ENCODE data around the gene GPR15. TPM values are rescaled to one million over a fixed set of nuclear protein-coding genes. Genes with fewer than 3 reads are reported as not detected.

Gene GPR15
- total RNA-seq, 1 experiment from 2014 or later = not detected

- Mint-ChIP-seq H3K27me3 (ENCODE audit: low read depth) (no peaks in the 10 kb centered on the region), H3K4me3 (no peak overlapping the region), H3K9me3 (no peaks in the 10 kb centered on the region; a peak in 1 of 5 replicates), H3K27ac (no peak overlapping the region), H3K4me1 (peaks cover 0 to 2% of the 10 kb centered on the region in 2 experiments; a peak in 1 of 4 replicates), H3K36me3 (ENCODE audit: insufficient read depth in 1 of 3, low read depth in 3 of 3) (no peaks in the 10 kb centered on the region)
- H3K4me2 ChIP-seq (ENCODE audit: insufficient read depth, insufficient read length, low read length) = no peak overlapping the region
- no peak for DNase-seq
- WGBS (ENCODE audit: extremely low coverage, insufficient read length, low lambda C conversion rate) = no CpG with 5 or more reads among the region's 2 CpGs
- no peak overlapping the region for H2AFZ ChIP-seq (ENCODE audit: low read length)
- no peak overlapping the region for H2BK5ac ChIP-seq (ENCODE audit: insufficient read length, low read length)
- H3K18ac ChIP-seq (ENCODE audit: insufficient read length, low read depth, low read length) = no peak overlapping the region
- H3K4me1 ChIP-seq (ENCODE audit: insufficient read depth, low read length) = no peaks in the 10 kb centered on the region
- no peak overlapping the region for H3K9ac ChIP-seq (ENCODE audit: extremely low read depth, insufficient read length, low read length)
- no peaks in the 10 kb centered on the region for H3K79me1 ChIP-seq (ENCODE audit: insufficient read depth, low read depth, low read length, poor library complexity, severe bottlenecking)
- H3K27ac ChIP-seq (ENCODE audit: insufficient read length, low read depth, low read length) = no peak overlapping the region
- H2AK5ac ChIP-seq (ENCODE audit: insufficient read length, low read length) = no peak overlapping the region
- H3K14ac ChIP-seq (ENCODE audit: insufficient read depth, low read length) = no peak overlapping the region
- no peak overlapping the region for H2BK120ac ChIP-seq (ENCODE audit: low read depth, low read length, poor library complexity, severe bottlenecking)
- H3K23me2 ChIP-seq (ENCODE audit: insufficient read length, low read depth, low read length, poor library complexity, severe bottlenecking) = no peaks in the 10 kb centered on the region
- no peaks in the 10 kb centered on the region for H3K27me3 ChIP-seq (ENCODE audit: insufficient read depth, low read length)
- no peak overlapping the region for H2BK12ac ChIP-seq (ENCODE audit: insufficient read length, low read depth, low read length)
- H3K9me3 ChIP-seq (ENCODE audit: control insufficient read depth, low read depth, low read length) = no peaks in the 10 kb centered on the region
- no peaks in the 10 kb centered on the region for H4K20me1 ChIP-seq (ENCODE audit: control insufficient read depth, insufficient read depth, insufficient read length)
- H4K91ac ChIP-seq (ENCODE audit: insufficient read length, low read depth, low read length) = no peak overlapping the region
- H3T11ph ChIP-seq (ENCODE audit: low read length) = no peak overlapping the region
- TF ChIP-seq CTCF (conservative IDR thresholded peaks at IDR 0.05) = no peak
- H3K23ac ChIP-seq (ENCODE audit: insufficient read length, low read depth, low read length) = no peak overlapping the region
- H2BK15ac ChIP-seq (ENCODE audit: low read depth, low read length) = no peak overlapping the region
- H2BK20ac ChIP-seq (ENCODE audit: low read depth, low read length, poor library complexity, severe bottlenecking) = no peak overlapping the region
- no peak overlapping the region for H4K8ac ChIP-seq (replicated peaks; ENCODE audit: insufficient read length, low read depth, low read length)
- H3K56ac ChIP-seq (ENCODE audit: insufficient read length, low read depth, low read length) = no peak overlapping the region
- H3K4ac ChIP-seq (ENCODE audit: low read depth, low read length) = no peak overlapping the region
- no peak overlapping the region for H4K5ac ChIP-seq (ENCODE audit: insufficient read length, low read depth, low read length)
- H3K79me2 ChIP-seq (ENCODE audit: insufficient read depth, low read length) = no peaks in the 10 kb centered on the region
Observed at GRCh38 chr3:98567666-98568270, 36.0 kb downstream of the GPR15 start.
